GM21367 (cell line): ENCODE results near the gene CAMK1G.

Source experiments
- ATAC-seq: cut with Tn5 transposase; IDR thresholded peaks from one replicate; pipeline ENCODE4 v1.9.1; 2021; ENCODE audit not compliant: unreplicated experiment

CAMK1G gene

DNA sequence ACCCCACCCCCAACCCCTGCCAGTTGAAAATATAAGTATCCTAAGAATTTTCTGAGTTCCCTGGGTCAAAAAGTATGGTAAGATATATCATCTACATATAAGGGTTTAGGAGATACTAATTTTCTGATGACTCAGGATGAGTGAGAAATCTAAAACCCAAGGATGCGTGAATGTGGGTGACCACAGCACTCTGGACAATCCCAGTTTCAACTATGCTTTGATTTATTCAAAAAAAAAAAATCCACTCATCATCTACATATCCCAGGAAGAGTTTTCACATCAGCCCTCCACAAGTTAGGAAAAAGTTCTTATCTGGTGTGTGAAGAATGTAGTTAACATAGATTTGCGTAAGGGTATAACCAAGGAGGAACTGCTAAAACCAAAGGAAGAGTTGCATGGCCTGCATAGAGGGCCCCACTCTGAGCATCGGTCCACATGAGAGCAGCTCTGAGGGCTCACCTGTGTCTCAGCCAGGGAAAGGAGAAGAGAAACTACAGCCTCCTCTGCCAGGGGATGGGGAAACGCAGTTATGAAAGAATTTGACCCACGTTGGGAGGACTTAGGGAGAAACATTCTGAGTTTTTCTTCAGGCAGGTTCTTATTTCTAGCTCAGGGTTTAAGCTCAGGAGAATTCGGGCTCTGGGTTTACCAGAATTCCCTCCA lies 50.0 kb downstream of the CAMK1G start:
- ATAC-seq = no peak

DNA sequence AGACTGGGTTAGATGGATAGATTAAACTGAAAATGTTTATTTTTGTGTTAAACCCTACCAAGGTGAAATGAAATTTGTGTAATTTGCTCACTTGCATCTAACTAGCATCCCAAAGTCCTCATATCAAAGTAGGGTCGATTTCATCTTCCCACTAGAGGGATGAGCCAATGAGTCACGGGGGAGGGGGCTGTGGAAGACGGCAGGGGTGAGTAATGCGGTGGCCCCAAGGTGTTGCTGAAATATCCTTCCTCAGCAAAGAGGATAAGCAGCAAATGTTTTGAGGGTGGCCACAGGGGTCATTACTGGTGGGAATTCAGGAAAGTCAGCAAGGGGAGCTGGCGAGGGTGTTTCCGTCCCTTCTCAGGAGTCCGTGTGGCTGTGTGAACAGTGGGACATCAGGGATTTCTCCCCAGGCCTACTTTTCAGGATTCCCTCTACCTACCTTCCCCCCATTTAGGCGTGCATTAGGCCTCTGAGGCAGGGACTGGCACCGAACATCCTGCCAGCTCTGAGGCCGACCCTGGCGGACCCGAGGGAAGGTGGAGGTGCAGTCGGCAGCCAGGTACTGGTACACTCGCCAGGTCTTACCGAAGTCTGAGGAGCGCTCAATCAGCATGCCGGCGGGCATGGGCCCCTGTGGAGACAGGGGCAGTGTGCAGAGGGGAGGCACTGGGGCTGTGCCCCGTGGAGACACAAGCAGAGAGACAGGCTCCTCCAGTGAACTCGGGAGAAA lies 50.7 kb downstream of the CAMK1G start:
- ATAC-seq = no peak

DNA sequence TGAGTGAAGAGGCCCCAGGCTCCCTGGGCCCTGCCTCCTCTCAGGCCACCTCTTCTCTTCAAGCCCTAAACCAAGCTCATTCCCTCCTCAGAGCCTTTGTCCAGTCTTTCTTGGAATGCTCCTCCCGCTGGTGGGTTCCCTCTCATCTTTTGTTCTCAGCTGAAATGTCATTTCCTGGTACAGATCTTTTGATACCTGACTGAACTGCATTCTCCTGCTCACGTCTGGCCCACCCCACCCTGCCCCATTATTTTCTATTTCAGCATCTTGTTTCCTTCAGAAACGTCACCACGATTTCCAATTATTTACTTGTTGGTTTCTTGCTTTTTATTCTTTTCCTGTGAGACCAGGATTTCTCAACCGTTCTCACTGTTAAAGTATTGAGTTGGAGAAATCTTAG lies 52.3 kb downstream of the CAMK1G start:
- ATAC-seq = no peak

DNA sequence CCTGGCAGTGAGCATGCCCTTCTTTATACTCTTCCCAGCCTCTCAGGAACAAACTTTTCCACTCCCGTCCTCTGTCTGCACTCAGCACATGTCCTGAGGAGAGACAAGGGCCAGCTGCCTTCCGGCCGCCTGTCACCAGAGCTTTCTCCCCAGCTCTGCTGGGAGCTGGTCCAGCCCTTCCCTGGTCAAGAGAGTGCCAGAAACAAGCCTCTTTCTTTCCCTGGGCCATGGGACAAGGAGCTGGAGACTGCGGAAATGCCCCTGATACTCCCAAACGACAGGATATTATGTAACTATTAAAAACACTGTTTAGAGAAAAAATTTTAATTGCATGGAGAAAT lies 58.3 kb downstream of the CAMK1G start:
- ATAC-seq = no peak

DNA sequence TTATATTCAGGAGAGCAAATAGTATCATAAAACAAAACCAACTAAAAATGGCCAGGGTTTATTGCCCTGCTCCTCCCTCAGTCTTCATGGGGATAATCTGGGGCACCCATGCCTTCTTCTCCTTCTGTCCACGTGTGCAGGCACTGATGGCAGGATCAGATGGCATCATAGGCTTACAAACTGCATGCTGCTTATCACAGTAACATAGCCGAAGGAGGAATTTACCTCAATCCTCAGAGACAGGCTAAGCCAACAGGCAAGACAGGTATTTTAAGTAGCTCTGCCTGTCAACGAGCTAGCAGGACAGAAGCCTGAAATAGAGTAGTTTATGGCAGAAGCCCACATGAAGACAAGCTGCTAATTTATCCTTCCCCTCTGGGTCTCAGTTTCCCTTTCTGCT lies 59.3 kb downstream of the CAMK1G start:
- no peak for ATAC-seq

DNA sequence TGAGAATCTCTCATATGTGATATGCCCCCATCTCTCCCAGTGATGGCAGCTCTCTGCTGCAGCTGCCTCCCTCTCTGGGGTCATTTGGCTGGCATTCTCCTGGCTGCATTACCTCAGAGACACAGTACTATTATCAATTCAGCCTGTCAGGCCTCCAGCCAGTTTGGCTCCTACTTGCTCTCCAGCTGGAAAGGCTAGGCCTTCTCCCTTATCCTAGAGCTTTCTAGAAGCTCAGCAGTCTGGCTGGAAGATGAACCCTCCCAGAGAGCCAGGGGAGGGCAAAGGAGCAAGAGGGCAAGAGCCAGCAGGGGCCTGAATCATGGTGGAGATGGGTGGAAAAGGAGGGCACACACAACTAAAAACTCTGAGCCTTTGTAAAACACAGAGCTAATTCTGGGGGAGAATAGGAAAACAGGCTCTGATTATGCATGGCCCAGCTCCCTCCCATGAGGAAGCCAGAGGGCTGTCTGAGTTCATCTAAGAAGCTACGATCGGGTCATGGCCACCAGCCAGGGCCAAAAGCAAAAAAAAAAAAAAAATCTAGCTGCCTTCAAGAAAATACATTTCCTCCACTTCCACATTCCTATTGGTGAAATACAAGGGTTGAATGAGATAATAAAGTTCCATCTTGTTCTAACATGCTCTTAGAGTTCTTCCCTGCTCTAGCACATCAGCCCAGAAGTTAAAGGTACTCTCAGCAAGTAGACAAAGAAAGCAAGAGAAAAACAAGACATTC lies 59.9 kb downstream of the CAMK1G start:
- ATAC-seq = no peak

DNA sequence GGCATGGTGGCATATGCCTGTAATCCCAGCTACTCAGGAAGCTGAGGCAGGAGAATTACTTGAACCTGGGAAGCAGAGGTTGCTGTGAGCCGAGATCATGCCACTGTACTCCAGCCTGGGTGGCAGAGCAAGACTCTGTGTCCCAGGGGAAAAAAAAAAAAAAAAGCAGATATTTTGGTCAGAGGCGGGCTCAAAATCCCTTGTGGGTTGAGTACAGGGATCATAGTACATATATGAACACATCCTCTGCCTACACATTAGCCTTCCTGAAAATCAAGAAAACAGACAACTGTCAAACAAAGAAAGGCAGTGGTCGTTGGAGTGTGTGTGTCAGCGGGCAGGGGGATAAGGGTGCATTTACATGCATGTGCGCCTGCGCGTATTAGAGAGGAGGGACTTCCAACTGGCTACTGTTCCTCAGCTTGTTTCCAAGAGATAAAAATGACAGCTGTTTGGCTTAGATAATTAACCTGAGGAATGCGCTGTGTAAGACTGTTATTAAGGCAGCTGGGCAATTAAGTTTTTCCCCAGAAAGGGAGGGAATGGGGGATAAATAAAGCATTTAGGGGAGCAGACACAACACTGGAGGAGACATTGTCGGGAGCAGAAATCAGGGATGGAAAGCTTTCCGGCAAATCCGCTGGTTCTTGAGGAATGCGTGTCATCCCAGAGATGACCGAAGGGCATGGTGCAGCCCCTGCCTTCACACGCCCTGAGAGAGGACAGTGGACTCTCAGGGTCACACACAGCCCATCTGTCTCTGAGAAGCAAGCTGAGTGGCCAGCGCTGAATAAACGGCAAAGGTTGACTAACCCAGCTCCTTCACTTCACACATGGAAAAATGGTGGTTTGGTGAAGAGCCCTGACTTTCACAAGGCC lies 62.3 kb downstream of the CAMK1G start:
- ATAC-seq = no peak

DNA sequence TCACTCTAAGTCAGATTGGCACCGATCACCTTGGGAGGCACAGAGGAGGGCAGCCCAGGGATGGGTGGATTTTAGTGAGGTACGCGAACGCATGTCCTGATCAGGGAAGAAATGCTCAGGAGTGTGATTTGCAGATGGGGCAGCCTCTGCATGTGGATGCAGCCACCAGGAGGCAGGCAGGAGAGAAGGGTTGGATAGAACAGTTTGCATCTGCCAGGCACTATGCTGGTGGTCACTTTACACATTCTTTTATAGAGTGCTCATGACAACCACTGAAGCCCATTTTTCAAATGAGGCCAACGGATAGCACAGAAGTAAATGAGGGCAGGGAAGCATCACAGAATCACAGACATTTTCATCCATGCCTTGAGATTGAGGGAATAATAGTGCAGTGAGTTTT lies 63.0 kb downstream of the CAMK1G start:
- ATAC-seq = no peak

DNA sequence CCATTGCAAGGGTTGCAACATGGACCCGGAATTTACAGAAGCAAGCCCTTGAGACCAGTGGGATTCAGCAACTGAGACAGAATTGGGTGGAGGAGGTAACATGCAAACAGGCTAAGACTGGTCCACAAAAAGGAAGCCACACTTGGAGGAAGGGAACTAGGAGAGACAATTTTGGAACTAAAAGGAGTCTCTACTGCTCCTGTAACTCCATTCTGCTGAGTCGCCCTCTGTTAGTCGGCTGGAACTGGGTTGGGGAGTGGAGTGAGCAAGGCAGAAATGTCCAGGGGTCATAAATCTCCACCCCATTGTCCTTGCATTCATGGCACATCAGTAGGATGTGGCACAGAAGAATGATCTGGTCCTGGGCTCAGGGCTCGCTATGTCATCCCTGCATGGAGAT lies 63.6 kb downstream of the CAMK1G start:
- no peak for ATAC-seq

DNA sequence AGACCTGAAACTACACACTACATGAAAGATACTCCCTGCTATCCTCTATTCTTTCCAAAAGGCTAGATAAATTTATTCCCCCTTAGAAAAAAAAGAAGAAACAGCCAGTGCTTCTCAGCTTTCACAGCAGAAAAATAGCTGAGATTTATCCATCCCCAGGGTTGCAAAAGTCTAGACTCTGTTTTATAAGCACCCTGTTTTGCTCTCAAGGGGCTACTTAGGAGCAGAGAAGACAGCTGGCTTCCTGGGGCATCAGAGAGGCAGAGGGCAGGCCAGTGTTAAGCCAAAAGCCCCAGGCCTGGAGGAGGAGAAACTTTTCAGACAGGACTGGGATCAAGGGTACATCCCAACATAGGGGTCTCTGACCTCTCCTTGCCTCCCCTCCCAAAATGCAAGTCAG lies 64.8 kb downstream of the CAMK1G start:
- no peak for ATAC-seq

DNA sequence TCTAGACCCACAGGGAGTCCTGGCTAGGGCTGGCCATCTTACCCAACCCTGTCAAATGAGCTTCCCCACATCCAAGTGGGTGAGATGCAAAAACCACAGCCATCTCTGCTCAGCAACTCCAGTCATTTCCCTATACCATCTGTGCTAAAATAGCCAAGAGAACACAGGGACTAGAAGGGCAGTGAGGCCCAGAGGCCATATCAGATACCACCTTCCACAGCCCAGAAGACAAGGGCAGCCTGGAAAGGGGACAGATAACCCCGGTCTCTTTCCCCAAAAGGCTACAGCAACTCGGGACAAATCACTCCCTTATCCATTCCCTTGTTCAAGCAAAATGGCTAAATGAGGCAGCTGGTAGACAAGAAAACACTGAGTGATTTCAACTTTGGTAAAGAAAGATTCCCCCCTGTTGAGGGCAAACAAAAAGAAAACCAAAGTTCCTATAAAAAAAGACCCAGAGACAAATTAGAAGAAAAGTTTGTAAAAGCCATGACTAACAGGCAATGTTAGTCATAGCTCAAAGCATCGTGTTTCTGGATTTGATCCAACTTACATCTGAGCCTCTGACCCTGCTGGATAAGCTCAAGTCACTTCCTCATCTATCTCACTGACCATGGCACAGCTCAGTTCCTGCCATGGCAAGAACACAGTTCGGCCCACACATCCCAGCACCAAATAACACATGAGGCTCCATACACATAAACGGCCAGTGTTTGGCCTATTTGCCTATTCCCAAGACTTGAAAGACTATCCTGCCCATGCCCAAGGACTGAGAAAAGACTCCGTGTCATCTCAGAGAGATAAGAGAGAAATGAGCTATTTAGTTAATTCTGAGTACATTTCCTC lies 65.6 kb downstream of the CAMK1G start:
- ATAC-seq = no peak

DNA sequence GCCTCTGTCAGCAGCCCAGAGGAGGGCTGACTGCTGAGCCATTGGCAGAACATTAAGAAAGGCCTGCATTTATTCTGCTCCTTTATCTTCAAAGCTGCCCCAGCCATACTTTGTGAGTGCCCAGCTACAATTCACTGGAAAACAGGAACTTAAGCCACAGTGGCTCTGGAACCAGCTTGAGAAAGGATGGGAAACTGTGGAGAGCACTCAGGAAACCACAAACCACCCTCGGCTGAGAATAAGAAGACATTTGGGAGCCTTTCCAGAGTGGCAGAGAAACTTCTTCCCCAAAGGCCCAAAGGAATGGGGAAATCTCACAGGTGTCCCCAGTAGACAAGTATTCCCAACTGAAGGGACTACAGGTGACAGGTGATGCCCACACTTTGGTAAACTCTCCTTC lies 66.9 kb downstream of the CAMK1G start:
- no peak for ATAC-seq

DNA sequence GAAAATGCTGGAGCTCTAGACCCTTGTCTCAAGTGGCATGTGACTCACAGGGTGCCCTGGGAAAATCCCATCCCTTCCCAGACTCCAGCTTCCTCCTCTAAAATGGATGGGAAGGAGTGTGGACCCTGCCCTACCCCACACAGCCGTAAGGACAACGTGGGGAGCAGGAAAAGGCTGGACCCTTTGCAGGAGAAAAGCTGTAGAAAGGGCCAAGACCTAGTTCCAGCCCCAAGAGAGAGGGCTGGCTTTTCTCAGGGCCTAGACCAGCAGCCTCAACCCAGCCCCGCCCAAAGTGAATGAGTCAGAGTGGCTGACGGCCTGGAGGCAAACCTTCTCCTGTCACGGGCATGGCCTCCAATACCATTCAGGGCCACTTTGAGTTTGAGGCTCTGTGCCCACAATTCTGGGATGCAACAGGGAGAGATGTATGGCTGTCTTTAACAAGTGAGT lies 67.6 kb downstream of the CAMK1G start:
- ATAC-seq = peak; percentile 54

DNA sequence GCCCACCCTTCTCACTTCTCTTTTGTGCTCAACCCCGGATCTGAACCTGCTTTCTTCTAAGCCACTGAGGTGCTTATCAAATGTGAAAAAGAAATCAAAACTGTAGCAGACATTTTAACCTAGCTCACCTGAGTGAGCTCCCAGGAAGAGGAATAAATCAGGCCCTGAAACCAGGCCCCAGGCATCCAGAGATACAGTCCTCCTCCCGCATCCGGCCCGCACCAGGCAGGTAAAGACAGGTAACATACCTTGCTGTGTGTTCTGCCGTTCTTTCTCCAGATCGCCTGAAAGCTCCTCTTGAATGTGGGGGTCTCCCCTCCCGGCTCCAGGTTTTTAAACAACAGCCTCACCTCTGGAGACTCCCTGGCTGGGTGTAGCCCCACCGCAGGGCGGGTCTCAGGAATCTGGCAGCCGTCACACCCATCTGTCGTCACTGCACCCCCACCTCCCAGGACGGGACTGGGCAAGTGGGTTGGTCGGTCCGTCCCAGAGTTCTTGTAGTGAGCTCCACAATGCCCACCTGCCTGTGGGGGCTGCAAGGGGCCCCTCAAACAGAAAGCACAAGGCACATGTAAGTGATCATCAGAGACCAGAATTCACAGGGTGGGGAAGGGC lies 68.7 kb downstream of the CAMK1G start, which contains the start of gene LAMB3:
TSS of gene LAMB3 (minus strand) at position 305 of the 615 bp plus-strand sequence. CDS start 1,481 bp downstream, outside the sequence.
- ATAC-seq = no peak

DNA sequence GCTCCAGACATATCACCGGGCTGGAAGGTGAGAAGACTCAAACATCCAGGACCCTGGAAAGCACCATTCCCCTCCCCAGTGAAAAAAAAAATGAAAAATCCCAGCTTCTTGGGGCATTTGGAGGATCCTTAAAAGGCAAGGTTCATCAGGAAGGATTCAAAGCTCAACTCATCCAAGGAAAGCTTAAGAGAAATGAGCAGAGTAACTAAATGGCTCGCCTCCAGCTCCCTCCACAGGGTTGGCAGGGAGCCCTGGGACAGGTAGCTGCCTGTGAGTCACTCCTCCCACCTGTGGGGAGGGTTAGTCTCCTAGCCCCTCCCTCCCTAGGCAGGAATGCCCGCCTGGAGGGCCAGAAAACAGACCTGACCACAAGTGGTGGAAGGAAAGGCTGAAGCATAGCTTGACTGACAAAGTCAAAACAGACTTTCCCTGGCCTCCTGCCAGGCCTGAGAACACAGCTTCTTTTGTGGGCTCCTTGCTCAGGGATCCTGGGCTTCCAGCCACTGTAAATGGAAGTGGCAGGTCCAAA lies 69.4 kb downstream of the CAMK1G start:
- no peak for ATAC-seq

DNA sequence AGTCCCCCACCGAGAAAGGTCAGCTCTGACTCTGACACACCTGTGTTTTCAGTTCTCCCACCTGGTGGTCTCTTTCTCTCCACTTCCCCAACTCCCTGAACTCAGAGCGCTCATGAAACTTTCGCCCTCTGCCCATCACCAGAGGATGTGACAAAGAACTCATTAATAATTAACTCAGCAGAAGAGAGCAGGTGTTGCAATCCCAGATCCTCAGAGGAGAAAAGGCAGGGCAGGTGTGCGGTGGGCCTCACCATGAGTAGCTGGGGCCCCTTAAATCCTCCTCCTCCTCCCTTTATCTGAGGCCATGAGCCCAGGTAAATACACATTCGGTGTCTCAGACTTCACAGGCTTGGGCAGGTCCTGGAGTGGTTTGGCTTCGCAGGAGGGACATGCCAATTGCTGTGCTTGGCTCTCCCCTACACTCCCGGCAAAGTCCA lies 70.4 kb downstream of the CAMK1G start:
- no peak for ATAC-seq

DNA sequence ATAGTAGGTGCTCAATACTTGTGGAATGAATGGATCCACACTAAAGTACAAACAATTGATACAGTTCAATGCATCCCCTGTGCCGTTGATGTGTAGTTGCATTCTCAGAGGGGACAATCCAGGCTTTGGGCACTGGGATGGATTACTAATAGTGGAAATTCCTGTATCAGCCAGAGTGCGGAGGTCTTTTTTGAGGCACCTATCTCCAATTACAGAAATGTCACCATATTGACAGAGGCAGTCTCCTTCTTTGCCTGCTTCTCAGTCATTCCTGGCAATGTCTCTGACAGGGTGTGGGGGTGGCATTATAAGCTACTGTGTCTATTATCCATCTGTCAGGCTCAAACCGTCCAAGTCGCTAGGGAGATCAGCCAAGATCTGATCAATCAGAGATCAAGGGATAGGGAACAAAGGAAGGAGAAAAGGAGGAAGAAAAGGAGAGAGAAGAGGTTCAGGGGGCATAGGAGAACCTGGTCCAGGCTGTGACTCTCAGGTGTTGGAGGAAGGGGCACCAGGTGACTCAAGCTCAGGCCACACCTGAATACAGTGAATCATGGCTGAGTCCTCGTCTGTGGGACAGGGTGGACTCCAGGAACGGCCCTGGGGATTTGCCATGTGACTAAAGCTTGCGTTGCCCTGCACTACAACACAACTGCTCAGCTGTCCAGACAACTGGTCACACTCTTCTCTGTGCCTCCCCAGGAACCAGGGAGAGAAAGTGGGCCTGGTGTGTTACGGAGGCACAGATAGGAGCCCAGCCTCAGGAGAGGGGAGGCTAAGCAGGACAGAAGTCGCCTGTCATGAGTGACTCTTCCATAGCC lies 72.1 kb downstream of the CAMK1G start:
- ATAC-seq = no peak

DNA sequence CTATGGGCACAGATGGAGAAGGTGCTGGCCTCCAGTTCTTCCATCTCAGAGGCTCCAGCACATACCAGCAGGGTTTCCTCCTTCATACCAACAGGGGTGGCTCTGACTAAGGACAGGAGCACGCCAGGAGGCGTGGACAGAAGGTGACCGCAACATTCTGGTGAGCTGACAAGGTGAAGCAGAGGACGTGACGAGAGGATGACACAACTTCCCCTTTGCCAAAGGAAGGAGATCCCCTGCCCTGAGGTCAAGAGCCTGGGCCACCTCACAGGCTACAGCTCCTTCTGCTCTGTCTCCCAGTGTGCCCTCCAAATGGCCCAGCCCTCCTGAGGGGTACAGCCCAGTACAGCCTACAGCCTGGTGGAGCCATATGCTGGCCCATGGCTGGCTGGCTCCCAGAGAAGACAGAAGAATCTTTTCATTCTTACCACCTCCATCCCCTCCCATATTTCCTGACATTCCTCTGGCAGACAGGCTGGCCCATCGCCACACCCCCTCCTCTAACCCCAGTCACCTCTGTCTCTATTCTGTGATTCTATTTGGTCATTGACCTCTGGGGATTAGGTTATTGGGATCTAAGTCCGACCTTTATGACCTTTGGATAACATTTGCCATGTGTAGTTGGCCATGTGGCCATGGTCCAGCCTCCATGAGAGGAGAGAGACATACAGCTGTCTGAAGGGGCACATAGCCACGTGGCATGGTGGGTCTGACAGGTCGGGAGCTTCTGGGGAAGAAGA lies 73.8 kb downstream of the CAMK1G start:
- peak; percentile 48 for ATAC-seq
